HCT116 (cell line): ENCODE results near the gene CTDSPL2. TPM values are rescaled to one million over a fixed set of nuclear protein-coding genes. Genes with fewer than 3 reads are reported as not detected.

Experiments used
- ATAC-seq: fragments of 200-7000 bp; cut with Tn5 transposase; 2 replicates; pipeline ENCODE4 v1.9.1; 2020; ENCODE audit warnings: mild to moderate bottlenecking, moderate library complexity
- BruUV-seq: library from RNA; stranded (reverse); fragments of 400-500 nt; replicated peaks from 2 replicates; lab custom pipeline; 2021; lab: Mats Ljungman, UMichigan
- CTCF ChIA-PET: fragments of 300-600 bp; sonication (Branson Sonifier 250); formaldehyde crosslinking; loops from one replicate; lab custom pipeline; 2021; ENCODE audit warnings: antibody characterized with exemption; lab: Charles Lee
- POLR2A ChIA-PET: fragments of 300-600, 350-600 bp; sonication (Branson Sonifier 250); formaldehyde crosslinking; loops from one replicate; lab custom pipeline; 2021; ENCODE audit warnings: antibody characterized with exemption; lab: Charles Lee
- RAD21 ChIA-PET, 2 experiments: fragments of 300-600 bp; sonication (Branson Sonifier 250); formaldehyde crosslinking; loops; one replicate each; lab custom pipeline; 2023; ENCODE audit warnings: low total read pairs in 2 of 2; ENCODE audit not compliant: uncharacterized antibody in 2 of 2, unreplicated experiment in 2 of 2, low non-redundant PET in 1 of 2; lab: Charles Lee
- DNase-seq: peaks from one replicate; pipeline ENCODE4 v3.0.0-alpha.2; 2010; ENCODE audit warnings: low read depth, low spot score
- H2AFZ ChIP-seq: fragments of 200-600 bp; shearing (Covaris generic), sonication (generic); 2 replicates; pipeline ENCODE4 v1.6.1; 2017; ENCODE audit warnings: low read depth, mixed run types, mixed read lengths, antibody characterized with exemption, low read length; ENCODE audit not compliant: poor library complexity, severe bottlenecking
- H3K27ac ChIP-seq: 2 replicates; pipeline ENCODE4 v1.5.1; 2012; ENCODE audit warnings: low read depth, low read length
- H3K27me3 ChIP-seq: fragments of 200-600 bp; sonication (generic); 2 replicates; pipeline ENCODE4 v1.6.1; 2016; ENCODE audit warnings: mixed run types, low read length, mixed read lengths; ENCODE audit not compliant: insufficient read depth
- H3K36me3 ChIP-seq, 2 experiments: fragments of 200-500 bp in 1 of 2; fragments of 200-600 bp in 1 of 2; sonication (Bioruptor generic) in 1 of 2; sonication (generic) in 1 of 2; 2 replicates each; pipeline versions ENCODE4 v1.5.1 to v1.6.1; 2014 to 2016; ENCODE audit warnings: low read length in 2 of 2, inconsistent platforms in 1 of 2, mixed read lengths in 1 of 2, mixed run types in 1 of 2; ENCODE audit not compliant: insufficient read depth in 2 of 2, control insufficient read depth in 1 of 2
- H3K4me1 ChIP-seq, 2 experiments: fragments of 200-600 bp in 1 of 2; sonication (generic) in 1 of 2; 2 replicates each; pipeline versions ENCODE4 v1.5.1 to v1.6.1; 2012 to 2017; ENCODE audit warnings: low read length in 2 of 2, inconsistent platforms in 1 of 2, mild to moderate bottlenecking in 1 of 2, mixed read lengths in 1 of 2, mixed run types in 1 of 2, moderate library complexity in 1 of 2; ENCODE audit not compliant: insufficient read depth in 2 of 2, control insufficient read depth in 1 of 2
- H3K4me2 ChIP-seq: fragments of 200-600 bp; sonication (generic); 2 replicates; pipeline ENCODE4 v1.6.1; 2017; ENCODE audit warnings: mixed run types, low read length, mixed read lengths
- H3K4me3 ChIP-seq, 2 experiments: fragments of 200-600 bp in 1 of 2; sonication (generic) in 1 of 2; replicated peaks in 1 of 2; 2 replicates each; pipeline ENCODE4 v1.5.1; 2011 to 2016; ENCODE audit warnings: low read length in 2 of 2, control low read depth in 1 of 2, low read depth in 1 of 2, mild to moderate bottlenecking in 1 of 2, mixed read lengths in 1 of 2, mixed run types in 1 of 2
- H3K79me2 ChIP-seq: fragments of 200-600 bp; sonication (generic); 2 replicates; pipeline ENCODE4 v1.6.1; 2017; ENCODE audit warnings: mild to moderate bottlenecking, mixed run types, low read length, moderate library complexity, mixed read lengths; ENCODE audit not compliant: insufficient read depth
- H3K9ac ChIP-seq: fragments of 200-600 bp; sonication (generic); 2 replicates; pipeline ENCODE4 v1.6.1; 2016; ENCODE audit warnings: low read length, mixed read lengths
- H3K9me2 ChIP-seq: fragments of 200-600 bp; sonication (generic), shearing (Covaris generic); 2 replicates; pipeline ENCODE4 v1.6.1; 2017; ENCODE audit warnings: mixed run types, mild to moderate bottlenecking, moderate library complexity; ENCODE audit not compliant: insufficient read depth
- H3K9me3 ChIP-seq, 2 experiments: fragments of 200-500 bp in 1 of 2; fragments of 200-600 bp in 1 of 2; sonication (Bioruptor generic) in 1 of 2; sonication (generic) in 1 of 2; 2 replicates each; pipeline ENCODE4 v1.6.1; 2014 to 2017; ENCODE audit warnings: low read length in 2 of 2, mixed read lengths in 2 of 2, inconsistent platforms in 1 of 2, low read depth in 1 of 2, mild to moderate bottlenecking in 1 of 2, mixed run types in 1 of 2, moderate library complexity in 1 of 2; ENCODE audit not compliant: control insufficient read depth in 1 of 2, insufficient read depth in 1 of 2
- H4K20me1 ChIP-seq: fragments of 200-600 bp; sonication (generic), shearing (Covaris generic); 2 replicates; pipeline ENCODE4 v1.6.1; 2017; ENCODE audit warnings: mixed run types, mild to moderate bottlenecking, moderate library complexity; ENCODE audit not compliant: insufficient read depth
- ATF3 ChIP-seq: IDR thresholded peaks from 2 replicates; pipeline ENCODE4 v1.6.1; 2012
- ELF1 ChIP-seq: IDR thresholded peaks from 2 replicates; pipeline ENCODE4 v1.6.1; 2012; ENCODE audit warnings: low read depth, borderline replicate concordance
- EZH2 ChIP-seq: fragments of 200-600 bp; sonication (generic); IDR thresholded peaks from 2 replicates; pipeline ENCODE4 v1.6.1; 2017; ENCODE audit warnings: antibody characterized with exemption, mixed run types
- JUND ChIP-seq: IDR thresholded peaks from 2 replicates; pipeline ENCODE4 v1.6.1; 2012
- MAX ChIP-seq: IDR thresholded peaks from 2 replicates; pipeline ENCODE4 v1.6.1; 2012
- POLR2AphosphoS5 ChIP-seq: IDR thresholded peaks from 2 replicates; pipeline ENCODE4 v1.6.1; 2011; ENCODE audit warnings: mild to moderate bottlenecking, low read depth, low read length, moderate library complexity
- RAD21 ChIP-seq: IDR thresholded peaks from 2 replicates; pipeline ENCODE4 v1.6.1; 2012; ENCODE audit warnings: low read depth, mild to moderate bottlenecking
- SIN3A ChIP-seq: IDR thresholded peaks from 2 replicates; pipeline ENCODE4 v1.6.1; 2012; ENCODE audit warnings: low read depth
- YY1 ChIP-seq: IDR thresholded peaks from 2 replicates; pipeline ENCODE4 v1.6.1; 2011; ENCODE audit warnings: low read length, low read depth, moderate library complexity, mild to moderate bottlenecking; ENCODE audit not compliant: insufficient replicate concordance; ENCODE audit errors: extremely low read depth
- ZBTB33 ChIP-seq: IDR thresholded peaks from 2 replicates; pipeline ENCODE4 v1.6.1; 2011; ENCODE audit warnings: mild to moderate bottlenecking, low read length, moderate library complexity; ENCODE audit not compliant: insufficient replicate concordance; ENCODE audit errors: extremely low read depth
- ZFX ChIP-seq: fragments of 450-650 bp; IDR thresholded peaks from 2 replicates; pipeline ENCODE4 v1.6.1; 2017
- intact Hi-C: fragments of 100-400 bp; cut with micrococcal nuclease; formaldehyde crosslinking; loops from 2 replicates; pipeline ENCODE4 v1.10.0; 2022
- total RNA-seq: library from RNA; stranded (reverse); gene quantifications from one replicate; pipeline ENCODE4 v1.2.1, GENCODE V29; 2021; ENCODE audit not compliant: unreplicated experiment

Gene CTDSPL2
- total RNA-seq, 1 experiment from 2014 or later: 56.0 TPM

GRCh38 chr15:44492672-44493071, 65.2 kb downstream of the CTDSPL2 start:
- peaks cover 17 to 24% of the 10 kb centered on the region in 2 experiments for H3K4me1 ChIP-seq
- TF ChIP-seq EZH2 (no peak), POLR2AphosphoS5 (no peak), ELF1 (no peak), SIN3A (no peak), ZFX (no peak), YY1 (no peak), RAD21 (no peak), JUND (no peak), MAX (no peak), ZBTB33 (no peak), ATF3 (no peak)
- TF ChIP-seq, all 23 proteins: peak for 0
- peaks cover 61% of the 10 kb centered on the region for H3K79me2 ChIP-seq
- CTCF ChIA-PET: interaction anchor here (4.4 kb wide), 1 partner anchor 8 kb away, joined by 28 read pairs; no protein-coding TSS in a partner anchor
- H4K20me1 ChIP-seq: peaks cover 13% of the 10 kb centered on the region
- TSS peak; percentile 7 for BruUV-seq
- H3K36me3 ChIP-seq: peaks cover 11 to 20% of the 10 kb centered on the region in 2 experiments; a peak in 3 of 4 replicates
- POLR2A ChIA-PET: no interaction called here
- H2AFZ ChIP-seq: no peak overlapping the region
- RAD21 ChIA-PET: no interaction called here
- DNase-seq (no peak), ATAC-seq (no peak)
- no peaks in the 10 kb centered on the region for H3K9me2 ChIP-seq
- no peaks in the 10 kb centered on the region for H3K27me3 ChIP-seq
- no peak overlapping the region for H3K4me2 ChIP-seq
- intact Hi-C loops: no loop called here
- H3K9ac ChIP-seq: no peak overlapping the region
- H3K4me3 ChIP-seq: no peak overlapping the region
- H3K9me3 ChIP-seq: no peaks in the 10 kb centered on the region
- no peak overlapping the region for H3K27ac ChIP-seq
